GM21381 (cell line): ENCODE results near the gene MOCOS.
A peak's percentile ranks its signal among the peaks of the same experiment; 100 is the strongest.

Experiments
- ATAC-seq: cut with Tn5 transposase; IDR thresholded peaks from one replicate; pipeline ENCODE4 v1.9.1; 2021; ENCODE audit warnings: mild to moderate bottlenecking, moderate library complexity; ENCODE audit not compliant: unreplicated experiment

MOCOS gene

DNA sequence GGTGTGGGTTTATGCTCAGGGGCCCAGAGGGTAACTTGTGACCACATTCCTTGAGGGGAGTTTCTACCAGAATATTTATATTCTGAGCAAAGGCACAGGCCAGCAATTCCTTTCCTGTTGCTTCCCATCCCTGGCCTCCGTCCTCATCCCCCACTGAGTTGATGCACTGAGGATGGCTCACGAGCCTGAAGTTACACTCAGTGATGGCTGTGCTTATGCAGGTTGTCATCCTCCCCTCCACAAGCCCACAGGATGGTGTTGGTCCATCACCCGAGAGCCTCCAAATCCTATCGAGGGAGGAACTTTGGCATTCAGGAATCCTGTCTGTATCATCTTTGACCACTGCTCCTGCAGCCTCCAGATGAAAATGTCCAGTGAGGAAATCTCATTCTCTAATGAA is 81.9 kb downstream of the MOCOS start:
- no peak for ATAC-seq

DNA sequence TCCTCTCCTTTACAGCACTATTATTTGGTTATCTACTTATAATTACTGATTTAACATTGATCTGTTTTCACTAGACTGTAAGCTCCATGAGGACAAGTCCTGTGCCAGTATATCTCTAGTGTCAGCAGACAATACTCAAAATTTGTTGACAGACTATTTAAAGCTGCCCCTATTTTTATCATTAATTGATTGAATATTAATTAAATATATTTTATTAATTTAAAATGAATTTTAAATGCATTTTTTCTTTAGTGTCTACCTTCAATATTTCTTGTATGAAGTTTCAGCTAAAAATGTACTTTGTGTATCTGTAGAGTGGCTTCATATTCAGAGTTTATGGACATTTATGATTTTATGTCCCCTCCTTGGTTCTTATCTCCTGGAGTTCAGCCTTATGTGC is 83.9 kb downstream of the MOCOS start:
- no peak for ATAC-seq

DNA sequence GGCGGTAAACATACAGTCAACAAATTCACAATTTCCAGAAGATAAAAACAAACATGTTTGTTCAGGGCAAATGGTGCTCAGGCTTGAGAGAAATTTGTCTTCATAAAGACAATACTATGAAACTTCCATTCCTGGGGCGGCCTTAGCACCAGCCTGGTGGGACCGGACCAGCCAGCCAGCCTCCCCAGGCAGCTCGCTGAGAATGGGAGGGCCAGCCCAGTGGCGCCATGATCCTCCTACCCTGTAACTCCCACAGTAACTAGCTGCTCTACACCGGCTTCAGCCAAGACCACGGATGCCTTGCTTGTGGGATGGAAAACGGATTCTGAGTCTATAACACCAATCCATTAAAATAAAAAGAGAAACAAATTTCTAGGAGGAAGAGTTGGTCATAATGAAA is 86.0 kb downstream of the MOCOS start:
- ATAC-seq: no peak

DNA sequence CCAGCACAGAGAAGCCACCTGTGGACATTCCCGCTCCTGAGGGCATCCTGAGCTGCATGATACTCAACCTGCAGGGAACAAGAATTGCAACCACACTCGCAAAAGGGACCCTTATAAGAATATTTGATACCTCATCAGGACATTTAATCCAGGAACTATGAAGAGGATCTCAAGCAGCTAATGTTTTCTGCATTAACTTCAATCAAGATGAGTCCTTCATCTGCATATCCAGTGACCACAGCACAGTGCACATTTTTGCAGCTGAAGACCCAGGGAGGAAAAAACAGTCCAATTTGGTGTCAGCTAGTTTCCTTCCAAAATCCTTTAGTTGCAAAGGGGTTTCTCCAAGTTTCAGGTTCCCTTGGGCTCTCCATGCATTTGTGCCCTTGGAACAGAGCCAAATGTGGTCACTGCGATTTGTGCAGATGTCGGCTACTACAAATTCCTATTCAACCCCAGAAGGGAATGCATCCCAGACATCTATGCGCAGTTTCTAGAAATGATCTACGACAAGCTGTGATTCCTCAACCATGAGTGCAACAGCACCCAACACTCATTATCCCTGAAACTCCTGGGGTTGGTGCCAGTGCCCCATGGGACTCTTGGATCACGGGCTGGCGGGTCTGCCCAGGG is 86.9 kb downstream of the MOCOS start:
- ATAC-seq: no peak

DNA sequence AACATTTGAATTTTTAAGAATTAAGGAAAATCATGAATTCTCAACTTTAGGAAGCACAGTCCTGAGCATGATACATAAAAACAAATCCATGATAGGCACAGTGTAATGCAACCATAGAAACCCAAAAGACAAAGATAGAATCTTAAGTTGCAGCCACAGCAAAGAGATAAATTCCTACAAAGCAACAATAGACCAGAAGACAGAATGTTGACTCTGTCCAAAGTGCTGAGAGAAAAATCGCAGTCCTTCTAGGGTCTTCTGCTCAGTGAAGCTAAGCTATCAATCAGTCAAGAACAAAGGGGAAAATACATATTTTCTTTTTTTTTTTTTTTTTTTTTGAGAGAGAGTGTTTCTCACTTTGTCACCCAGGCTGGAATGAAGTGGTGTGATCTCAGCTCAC is 88.3 kb downstream of the MOCOS start:
- ATAC-seq: no peak

DNA sequence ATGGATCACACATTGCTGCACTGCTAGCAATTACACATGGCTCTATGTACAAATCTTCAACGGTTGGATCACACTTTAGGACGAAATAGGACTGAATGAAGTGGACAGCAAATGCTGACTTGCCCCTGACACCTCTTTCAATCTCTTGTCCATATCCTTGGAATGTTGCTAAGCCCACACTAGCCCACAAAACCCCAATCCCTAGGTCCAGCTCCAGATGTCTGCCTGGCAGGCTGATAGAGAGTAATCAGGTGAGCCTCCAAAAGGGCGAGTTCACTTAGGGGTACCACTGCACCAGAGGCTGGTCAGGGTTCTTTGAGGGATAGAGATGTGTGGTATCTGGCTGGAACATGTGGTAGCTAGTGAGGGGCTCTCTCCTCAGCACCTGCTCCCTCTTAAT is 91.7 kb downstream of the MOCOS start:
- no peak for ATAC-seq

DNA sequence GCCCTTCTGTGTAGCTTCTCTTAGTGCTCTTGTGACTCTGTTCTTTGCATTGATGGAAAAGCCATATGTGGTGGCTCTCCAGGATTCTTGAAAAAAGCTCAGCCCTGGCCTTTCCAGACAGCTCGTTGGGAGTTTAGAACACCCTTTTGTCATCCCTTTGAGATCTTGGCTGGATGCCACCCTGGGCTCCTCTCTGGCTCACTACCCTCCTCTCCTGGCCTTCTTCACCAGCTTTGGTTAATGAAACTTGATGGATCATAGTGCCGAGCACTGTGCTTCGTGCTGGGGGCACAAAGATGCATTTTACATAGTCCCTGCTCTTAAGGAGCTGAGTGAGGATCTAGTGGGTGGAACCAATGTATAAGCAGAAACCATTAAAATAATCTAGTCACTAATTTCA is 94.6 kb downstream of the MOCOS start:
- no peak for ATAC-seq

DNA sequence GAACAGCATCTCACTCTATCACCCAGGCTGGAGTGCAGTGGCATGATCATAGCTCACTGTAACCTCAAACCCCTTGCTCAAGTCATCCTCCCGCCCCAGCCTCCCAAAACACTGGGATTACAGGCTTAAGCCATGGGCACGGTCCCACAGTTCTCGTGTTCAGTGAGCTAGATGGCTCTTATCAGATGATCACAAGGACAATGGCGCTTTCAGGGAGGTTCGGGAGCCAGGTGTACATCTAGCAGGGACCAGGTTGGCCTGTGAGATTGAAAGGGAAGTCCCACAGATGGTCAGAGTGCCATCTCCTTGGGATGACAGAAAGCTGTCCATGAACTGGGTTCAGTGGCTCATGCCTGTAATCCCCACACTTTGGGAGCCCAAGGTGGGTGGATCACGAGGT is 96.2 kb downstream of the MOCOS start:
- ATAC-seq: no peak

DNA sequence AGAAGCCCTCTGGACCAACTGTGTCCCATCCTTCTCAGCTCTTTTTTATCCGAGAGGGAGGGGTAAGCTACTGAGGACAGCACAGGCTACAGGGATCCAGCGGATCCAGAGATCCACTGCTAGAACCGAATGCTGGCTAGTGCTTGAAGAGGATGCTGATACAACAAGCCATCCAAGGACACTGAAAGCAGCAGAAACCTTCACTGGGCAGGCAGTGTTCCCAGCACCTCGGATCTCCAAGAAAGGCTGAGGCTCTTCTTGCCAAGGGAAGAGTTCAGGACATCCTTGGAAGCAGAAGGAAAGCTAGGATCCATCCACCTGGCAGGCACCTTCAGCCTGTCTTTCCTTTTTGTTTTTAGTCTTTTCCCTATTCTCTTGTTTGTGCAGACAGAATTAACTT is 97.0 kb downstream of the MOCOS start:
- no peak for ATAC-seq

DNA sequence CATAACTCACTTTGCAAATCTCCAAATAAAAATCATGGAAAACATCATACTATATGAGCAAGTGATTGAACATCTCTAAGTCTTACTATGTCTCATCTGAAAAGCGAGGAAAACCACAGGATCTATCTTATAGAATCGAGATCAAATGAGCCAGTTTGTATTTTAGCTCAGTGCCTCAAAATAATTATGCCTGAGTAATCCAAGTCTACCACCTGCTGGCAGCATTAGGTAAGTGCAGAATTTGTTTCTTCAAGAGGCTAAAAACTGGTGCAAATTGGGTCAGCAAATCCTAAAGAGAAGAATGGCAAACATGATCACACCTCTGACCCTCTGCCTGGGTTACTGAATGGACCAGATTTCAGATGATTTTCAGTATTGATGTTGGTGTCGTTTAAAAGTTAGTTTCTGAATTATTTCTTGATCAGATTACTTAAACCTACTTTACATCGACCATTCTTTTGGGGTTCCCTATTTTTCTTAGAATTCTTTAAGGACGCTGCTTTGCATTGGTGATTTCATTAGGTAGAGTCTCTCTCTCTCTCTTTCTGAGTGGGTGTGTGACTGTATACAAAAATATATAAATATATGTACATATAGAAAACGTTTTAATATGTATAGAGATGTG is 97.5 kb downstream of the MOCOS start:
- ATAC-seq: no peak

DNA sequence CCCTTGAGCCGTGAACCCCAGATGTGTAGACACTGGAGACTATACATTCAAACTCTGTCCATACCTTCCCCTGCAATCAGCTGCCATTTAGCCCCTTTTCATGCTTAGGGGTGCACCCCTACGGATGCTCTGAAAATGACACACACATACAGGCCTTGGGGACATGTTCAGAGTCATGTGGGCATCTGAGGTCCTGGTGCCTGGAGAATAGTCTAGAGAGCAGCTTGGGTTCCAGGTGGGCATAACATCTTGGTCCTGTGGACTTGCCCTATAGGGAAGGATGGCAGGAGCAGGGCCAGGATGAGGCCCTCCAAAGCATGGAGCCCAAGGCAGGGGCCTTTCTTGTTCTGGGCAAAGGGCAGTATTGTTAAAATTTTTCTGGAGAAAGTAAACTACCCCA is 100.4 kb downstream of the MOCOS start:
- no peak for ATAC-seq

DNA sequence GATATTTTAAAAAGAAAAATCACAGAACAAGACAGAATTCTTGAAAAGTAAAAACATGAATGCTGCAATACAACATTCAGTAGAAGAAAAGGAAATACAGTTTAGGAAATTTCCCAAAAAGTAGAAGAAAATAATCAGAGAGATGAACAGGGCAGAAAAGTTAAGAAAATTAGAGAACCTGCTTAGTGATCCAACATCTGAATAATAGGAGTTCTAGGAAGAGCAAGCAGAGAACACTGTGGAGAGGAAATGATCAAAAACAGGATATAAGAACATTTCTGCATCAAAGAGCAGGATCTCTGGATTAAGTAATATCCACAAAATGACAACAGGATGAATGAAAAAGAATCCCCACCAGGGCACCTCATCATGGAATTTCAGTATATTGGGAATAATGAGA is 101.4 kb downstream of the MOCOS start:
- ATAC-seq: no peak

DNA sequence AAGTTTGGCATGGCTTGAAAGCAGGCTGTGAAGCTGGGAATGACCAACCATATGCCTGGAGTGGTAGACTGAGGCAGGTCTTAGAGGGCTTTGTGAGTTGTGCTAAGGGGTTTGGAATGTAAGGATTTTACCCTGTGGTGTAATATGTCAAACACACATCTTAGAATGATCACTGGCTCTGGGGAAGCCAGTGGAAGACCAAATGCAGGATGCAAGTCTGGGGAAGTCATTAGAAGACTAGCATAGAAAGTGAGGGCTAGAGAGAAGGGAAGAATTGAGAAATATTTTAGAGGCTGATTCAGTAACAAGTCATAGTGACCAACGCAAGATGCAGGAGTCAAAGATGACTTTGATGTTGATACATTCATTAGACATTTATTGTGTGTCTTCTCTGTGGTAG is 106.7 kb downstream of the MOCOS start:
- ATAC-seq: no peak

DNA sequence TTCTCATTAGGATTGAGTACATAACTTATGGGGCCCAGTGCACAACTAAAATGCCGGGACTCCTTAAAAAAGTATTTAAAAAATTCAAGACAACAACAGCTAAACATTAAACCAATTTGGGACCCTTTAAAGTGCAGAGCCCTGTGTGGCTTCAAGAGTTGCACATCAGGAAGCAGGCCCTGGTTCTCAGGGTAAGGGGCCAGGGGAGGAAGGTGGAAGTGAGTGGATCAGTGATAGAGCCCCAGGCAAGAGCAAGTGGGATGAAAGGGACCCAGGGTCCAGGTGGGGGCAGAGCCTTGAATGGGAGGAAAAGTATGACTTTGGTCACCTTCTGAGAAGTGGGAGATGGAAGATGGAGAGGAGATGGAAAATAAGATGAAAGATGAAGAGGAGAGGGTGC is 107.9 kb downstream of the MOCOS start:
- ATAC-seq: no peak

DNA sequence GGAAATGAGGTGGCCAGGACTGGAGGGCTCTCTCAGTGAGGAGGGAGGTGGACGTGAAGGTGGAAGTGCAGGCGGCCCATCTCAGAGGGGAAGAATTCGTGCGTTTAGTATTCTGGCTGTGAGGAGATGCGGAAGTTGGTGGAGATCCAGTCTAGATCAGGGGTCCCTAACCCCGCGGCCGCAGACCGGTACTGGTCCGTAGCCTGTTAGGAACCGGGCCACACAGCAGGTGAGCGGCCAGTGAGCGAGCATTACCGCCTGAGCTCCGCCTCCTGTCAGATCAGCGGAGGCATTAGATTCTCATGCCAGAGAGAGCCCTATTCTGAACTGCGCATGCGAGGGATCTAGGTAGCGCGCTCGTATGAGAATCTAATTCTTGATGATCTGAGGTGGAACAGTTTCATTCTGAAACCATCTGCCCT is 108.6 kb downstream of the MOCOS start:
- ATAC-seq: no peak

DNA sequence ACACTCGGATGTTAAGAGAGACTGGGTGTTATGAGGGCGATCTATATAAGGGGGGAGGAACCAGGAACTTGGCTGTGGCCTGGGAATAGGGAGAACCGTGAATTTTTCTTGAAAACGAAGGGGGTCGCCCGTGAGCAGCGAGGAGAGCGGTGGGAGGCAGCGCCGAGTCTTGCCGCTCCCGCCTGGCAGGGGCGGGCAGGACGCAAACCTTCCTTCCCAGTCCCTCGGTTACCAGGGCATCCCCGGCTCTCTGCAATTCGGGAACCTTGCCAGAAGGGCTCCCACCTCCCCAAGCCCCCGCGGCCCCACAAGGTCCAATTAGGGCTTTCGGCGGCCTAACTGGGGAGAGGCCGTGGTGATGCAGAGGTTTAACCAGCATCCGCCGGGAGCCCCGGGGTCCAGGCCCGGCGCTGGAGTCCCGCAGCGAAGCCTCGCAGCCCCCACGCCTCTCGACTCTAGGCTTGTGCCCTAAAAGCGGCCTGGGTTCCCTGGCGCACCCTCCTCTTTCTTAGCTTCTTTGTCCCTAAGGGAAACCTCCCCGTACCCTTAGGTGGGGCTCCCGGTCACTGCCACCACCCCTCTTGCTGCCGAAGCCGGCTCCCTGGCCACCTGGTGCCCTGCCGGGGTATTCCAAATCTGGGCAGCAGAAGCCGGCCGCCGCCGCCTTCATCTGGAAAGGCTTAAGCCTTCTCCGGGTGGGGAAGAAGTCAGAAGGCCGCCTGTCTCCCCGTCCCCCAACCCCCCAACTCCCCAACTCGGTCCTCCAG is 109.5 kb downstream of the MOCOS start:
- ATAC-seq: peak; percentile 14

DNA sequence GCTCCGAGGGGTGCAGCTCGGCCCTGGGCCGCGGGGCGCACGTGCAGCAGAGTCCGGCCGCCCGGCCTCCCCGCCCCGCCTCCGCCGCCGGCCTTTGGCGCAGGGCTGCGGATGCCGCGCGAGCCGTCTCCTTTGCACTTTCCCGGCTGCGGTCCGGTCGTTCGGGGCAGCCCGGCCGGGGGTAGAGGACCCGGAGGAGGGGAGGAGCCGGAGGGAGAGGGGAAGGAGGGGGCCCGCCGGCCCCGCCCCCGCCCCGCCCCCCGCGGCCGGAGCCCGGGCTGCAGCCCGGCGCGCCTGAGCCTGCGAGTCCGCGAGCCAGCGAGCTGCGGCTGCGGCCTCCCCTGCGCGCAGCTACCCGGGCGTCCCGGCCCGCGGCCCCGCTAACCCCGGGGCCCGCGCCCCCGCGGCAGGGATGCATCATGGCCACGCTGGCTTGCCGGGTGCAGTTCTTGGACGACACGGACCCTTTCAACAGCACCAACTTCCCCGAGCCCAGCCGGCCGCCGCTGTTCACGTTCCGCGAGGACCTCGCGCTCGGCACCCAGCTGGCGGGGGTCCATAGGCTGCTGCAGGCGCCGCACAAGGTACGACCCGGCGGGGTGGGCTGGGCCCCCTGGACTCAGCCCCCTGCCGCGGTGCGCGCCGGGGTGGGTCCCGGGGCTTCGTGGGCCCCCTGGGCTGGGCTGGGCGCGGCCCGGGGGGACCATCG is 110.3 kb downstream of the MOCOS start, which contains the start of gene FHOD3:
Gene FHOD3 (plus strand): TSS at position 297 of the 709 bp plus-strand sequence. CDS start 123 bp downstream, at position 420.
- ATAC-seq: peak; percentile 63

DNA sequence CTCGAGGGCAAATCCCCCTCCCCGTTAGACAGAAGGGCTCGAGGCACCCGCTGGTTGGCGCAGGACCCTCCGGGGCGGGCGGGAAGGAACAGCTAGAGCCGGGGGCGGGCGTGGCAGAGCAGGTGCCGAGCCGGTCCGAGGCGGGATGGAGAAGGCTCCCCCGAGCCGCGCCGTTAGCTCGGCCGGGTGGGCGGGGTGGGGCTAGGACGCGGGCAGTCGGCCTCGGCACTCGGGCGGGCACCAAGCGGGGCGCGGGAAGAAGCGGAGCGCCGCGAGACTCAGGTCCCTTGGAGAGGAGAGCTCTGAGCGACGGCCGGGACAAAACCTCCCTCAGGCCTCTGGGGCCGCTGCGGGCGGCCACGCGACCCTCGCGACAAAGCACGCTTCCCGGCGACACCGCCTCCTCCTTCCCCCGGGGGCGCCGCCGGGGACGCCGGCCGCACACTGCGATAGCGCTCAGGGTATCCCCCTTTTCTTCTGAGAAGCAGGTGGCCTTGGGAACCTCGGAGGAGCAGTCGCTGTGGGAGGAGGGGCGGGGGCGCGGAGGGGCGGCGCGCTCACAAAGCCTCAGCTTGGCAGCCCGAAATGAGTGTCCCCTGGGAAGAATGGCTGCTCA is 110.9 kb downstream of the MOCOS start:
- ATAC-seq: peak; percentile 28

DNA sequence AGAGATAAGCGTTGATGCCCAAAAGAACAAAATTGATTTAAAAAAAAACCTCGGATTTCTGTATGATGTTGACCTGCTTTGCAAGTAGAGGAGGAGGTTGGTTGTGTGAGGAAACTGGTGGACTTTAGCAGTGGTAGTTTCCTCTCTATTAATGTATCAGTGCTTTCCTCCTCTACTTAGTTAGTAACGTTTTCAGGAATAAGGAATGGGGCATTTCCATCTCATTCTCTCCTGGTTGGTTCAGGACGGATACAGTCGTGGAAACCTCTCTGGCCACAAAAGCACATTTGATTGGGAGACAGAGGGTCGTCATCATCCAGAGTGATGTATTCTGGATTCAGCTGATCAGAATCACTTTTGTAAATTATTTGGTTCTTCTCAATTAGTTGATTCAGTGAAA is 111.7 kb downstream of the MOCOS start:
- ATAC-seq: no peak

DNA sequence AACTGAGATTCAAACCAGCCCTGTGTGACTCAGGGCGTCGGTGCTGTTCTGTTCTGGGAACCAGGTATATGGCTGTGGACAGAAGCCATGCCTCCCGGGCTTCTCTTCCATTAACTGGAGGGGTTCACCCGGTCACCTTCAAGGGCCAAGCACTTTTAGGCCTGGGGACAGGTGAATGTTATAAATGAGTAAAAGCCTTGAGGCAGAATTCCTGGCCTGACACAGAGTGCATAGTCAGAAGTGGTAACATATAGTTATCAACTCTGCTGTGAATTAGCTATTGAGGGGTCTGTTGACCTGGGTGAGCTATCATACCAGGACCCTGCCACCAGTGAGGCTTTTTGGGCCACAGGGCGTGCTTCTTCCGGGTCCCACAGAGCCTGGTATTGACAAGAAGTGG is 112.9 kb downstream of the MOCOS start:
- ATAC-seq: no peak

DNA sequence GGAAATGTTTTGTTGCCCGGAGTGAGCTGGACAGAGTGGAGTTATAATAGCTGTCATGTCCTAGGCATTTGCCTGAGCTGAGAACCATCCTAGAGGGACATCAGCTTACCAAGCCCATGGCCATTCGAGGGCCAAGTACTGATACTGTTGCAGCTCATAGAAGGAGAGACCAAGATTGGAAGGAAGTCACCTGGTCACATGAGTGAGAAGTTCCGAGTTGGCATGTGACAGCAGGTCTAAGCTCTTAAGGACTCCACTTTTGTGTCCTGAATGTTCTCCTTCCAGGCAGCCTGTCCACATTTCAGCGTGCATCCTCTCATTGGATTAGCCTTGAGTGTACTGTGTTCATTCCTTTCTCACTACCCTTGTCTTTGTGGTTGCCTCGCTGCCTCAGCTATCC is 114.6 kb downstream of the MOCOS start:
- no peak for ATAC-seq
